Gastroesophageal sphincter (tissue), 3 donors: ENCODE results near the gene SCUBE3.

Experiments used
- POLR2A ChIP-seq, 2 donors: fragments of 450-650 bp; IDR thresholded peaks; one replicate each; pipeline ENCODE4 v1.6.1; 2017; ENCODE audit warnings: antibody characterized with exemption in 2 of 2, mild to moderate bottlenecking in 2 of 2, moderate library complexity in 1 of 2
- POLR2AphosphoS5 ChIP-seq: sonication (generic); formaldehyde crosslinking; IDR thresholded peaks from one replicate; pipeline ENCODE4 v1.6.1; 2017; ENCODE audit warnings: antibody characterized with exemption
- TF ChIP-seq, protein P1 (sequence below), 4 experiments: fragments of 200-600 bp in 2 of 4; fragments of 450-650 bp in 2 of 4; sonication (generic) in 1 of 4; IDR thresholded peaks; one replicate each; pipeline ENCODE4 v1.5.1; 2017 to 2019; ENCODE audit warnings: antibody characterized with exemption in 4 of 4, mild to moderate bottlenecking in 2 of 4, moderate library complexity in 2 of 4

DNA sequence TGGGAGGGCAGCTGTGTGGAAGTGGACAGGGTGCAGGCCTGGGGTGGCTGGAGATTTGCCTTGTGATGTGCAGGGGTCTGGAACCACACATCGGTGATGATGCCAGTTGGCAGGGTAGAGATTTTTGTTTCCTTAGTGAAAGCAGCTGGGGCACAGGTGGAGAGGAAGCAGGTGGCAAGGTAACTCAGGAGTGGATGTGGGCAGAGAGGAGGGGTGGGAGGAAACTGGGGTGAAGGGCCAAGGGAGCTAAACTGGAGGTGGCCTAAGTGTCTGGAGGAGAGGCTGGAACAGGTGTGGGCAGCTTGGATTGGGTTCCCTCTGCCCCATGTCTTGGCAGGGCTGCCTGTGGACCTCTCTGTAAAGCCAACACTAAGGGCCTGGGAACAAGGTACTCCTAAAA is 4.7 kb upstream of the SCUBE3 start:
- TF ChIP-seq, protein P1, sequence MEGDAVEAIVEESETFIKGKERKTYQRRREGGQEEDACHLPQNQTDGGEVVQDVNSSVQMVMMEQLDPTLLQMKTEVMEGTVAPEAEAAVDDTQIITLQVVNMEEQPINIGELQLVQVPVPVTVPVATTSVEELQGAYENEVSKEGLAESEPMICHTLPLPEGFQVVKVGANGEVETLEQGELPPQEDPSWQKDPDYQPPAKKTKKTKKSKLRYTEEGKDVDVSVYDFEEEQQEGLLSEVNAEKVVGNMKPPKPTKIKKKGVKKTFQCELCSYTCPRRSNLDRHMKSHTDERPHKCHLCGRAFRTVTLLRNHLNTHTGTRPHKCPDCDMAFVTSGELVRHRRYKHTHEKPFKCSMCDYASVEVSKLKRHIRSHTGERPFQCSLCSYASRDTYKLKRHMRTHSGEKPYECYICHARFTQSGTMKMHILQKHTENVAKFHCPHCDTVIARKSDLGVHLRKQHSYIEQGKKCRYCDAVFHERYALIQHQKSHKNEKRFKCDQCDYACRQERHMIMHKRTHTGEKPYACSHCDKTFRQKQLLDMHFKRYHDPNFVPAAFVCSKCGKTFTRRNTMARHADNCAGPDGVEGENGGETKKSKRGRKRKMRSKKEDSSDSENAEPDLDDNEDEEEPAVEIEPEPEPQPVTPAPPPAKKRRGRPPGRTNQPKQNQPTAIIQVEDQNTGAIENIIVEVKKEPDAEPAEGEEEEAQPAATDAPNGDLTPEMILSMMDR (IDR thresholded peaks at IDR 0.05) = no peak
- TF ChIP-seq POLR2A (IDR thresholded peaks at IDR 0.05) (no peak), POLR2AphosphoS5 (no peak)
